Right renal pelvis (tissue), 4 donors: ENCODE data around the gene PITX2. TPM values are rescaled to one million over a fixed set of nuclear protein-coding genes. Genes with fewer than 3 reads are reported as not detected.
A peak's percentile ranks its signal among the peaks of the same experiment; 100 is the strongest.

Experiments used
- DNase-seq, 4 donors: peaks; one replicate each; pipeline ENCODE4 v3.0.0-alpha.2; 2013; ENCODE audit warnings: low read depth in 4 of 4, low spot score in 3 of 4, missing footprints in 1 of 4
- polyA plus RNA-seq, 4 donors: library from polyadenylated mRNA; unstranded; fragments of 120-200 nt; gene quantifications; one replicate each; pipeline ENCODE4 v1.2.1, GENCODE V29; 2013; ENCODE audit not compliant: insufficient read length in 4 of 4

PITX2 gene
- polyA plus RNA-seq, 4 donors, result 2.1 to 2.9 (median 2.7) TPM

DNA sequence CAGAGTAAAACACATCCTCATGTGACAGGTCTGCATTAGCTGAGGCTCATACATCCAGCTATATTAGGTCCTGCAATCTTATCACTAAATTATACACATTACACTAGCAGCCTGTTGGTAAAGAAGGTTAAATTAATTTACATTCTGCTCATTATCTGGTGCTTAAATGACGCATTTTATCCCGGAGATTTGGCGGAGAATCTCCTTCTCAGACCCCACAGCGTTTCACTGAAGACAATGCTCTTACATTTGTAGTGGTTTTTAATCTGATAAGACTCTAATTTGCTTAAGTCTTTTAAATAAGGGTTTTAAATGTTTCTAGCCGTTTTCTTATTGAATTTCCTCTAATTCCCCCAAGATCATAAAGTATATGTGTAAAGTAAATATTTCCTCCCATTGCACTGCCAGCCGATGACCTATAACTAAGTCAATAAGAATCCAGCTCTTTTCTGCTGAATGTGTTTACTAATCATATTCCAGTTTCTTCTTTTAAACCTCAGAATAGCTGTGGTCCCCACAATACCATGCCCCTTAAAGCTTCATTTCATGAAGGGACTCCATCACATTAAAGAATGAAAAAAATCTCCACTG, 2.1 kb upstream of the PITX2 start:
- no peak for DNase-seq

DNA sequence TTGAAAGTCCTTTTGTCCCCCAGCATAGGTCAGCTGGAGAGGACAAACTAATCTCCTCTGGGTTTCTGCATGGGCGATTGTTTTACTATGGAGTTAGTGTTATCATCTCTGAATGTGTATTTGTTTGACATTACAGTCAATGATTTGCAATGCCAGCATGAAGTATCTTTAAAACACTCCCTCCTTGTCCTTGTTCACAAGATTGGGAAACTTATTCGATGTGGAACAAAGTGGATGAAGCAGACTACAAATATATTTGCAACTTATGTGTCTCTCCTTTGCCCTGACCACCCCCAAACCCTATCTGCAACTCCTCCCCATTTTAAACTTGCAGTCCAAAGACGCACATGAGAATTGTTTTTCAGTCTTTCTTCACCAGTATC, 1.5 kb upstream of the PITX2 start:
- DNase-seq, result no peak

DNA sequence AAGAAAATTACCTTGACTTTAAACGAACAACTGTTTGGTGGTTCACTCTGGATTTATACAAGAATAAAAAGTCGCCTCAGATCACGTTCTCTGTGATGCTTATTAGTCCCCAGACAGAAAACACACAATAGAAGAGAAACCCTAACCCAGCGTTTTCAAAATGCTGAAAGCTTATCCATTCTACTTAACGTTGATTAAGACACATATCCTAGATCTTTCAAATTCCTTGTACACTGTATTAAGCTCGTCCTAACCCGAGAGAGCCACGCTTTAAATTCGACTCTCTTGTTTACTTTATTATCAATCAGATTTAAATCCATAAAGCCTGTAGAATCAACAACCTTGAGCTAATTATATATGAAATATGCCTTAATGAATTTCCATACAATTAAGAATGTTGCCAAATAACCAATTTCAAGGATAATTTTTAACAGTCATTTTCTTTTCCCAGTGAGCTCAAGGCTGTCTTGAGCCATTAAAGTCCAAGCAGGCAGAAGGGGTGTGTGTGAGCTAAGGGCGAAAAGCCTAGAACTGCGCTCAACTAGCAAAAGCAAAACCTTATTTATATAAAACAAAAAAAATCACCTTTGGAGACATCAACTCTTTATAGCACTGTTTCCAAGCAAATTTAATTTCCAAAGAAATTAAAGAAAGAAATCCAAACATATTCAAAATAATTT, 981 bp upstream of the PITX2 start:
- DNase-seq, result no peak

DNA sequence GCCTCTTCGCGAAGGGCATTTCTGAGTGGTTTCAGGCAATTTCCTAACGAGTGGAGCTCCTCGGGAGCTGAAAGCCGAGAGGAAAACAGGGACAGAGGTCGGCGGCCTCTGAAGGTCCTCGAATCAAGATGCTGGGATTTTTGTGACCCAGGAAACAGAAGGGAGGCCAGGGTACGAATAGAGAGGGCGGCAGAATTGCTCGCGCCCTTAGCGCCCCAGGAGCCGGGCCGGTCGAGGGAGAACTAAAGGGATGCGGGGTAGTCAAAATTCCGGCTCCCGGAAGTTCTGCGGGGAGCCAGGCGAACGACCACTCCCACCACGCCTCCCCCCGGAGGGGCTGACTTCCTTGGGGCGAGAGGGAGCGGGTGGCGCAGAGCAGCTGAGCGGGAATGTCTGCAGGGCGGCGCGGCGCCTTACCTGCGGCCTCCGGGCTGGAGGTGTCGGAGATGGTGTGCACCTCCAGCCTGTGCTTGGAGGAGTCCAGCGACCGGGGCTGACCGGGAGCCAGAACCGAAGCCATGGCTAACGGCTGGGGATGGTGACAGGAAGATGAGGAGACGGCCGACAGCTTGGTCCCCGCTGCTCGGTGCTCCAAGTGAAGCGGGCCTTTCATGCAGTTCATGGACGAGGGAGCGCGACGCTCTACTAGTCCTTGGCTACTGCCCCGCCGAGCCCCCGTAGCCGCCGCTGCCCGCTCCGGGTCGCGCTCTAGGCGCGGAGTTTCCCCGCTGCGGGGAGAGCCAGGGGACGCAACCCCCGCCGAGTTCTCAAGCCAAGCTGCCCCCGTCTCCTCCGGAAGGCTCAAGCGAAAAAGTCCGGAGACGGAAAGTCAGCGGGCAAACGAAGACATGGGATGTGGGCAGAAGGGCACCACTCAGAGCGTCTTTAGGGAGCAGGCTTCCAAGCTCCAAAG, 782 bp downstream of the PITX2 start:
- no peak for DNase-seq

DNA sequence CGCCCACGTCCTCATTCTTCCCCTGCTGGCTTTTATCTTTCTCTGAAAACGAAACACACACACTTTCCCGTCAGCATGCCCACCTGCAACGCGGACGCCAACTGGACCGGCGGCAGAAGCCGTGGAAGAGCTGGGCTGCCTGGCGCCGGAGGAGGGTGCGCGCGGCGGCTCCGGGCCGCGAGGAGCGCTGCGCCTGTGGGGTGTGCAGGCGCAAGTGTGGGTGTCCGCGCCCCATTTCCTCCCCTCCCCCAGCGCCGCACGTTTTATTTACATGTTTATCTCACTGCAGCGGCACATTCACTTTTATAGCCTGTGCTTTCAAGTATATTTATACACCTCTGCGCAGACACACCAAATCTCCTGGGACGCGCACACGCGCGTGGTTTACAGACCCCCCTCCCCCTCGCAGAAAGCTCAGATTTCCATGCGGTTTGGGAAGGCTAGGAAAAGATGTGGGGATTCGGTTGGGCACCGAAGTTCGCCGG, 1.5 kb downstream of the PITX2 start:
- no peak for DNase-seq

DNA sequence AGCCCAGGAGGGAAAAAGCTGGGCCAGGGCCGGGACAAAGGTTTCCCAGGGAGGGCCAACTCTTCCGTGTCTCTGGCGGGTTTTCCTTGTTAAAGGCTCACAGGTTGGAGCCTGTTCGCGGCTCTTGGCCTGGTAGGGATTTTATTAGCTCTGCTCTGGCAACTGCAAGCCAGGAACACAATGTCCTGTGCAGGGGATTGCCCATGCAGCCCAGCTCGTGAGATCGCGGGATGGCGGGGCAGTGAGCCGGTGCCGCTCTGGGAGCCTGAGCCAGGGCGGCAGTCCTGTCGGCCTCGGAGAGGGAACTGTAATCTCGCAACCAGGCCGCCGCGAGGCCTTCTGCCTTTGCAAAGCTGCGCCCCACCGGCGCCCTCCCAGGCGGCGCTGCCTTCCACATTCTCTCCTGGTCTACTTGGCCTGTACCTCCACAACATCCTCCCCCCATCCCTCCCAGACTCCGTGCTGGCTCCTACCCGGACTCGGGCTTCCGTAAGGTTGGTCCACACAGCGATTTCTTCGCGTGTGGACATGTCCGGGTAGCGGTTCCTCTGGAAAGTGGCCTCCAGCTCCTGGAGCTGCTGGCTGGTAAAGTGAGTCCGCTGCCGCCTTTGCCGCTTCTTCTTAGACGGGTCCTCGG, 2.1 kb downstream of the PITX2 start:
- DNase-seq, result no peak

DNA sequence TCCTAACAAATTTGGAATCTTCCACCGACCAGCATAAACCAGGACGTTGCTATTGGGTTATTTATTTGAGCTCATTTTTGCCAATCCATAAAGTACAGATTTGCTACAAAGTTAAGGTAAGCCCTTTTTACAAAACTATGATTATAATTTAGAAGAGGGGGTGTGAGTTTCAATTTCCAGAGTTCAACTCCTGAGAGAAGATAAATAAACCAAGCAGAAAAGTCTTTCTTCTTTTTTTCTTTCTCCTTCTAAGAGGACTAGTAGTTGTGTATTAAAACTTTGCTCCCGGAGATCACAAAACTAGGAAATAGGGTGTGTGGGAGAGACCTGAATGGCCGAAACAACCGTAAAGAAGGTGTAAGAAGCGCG, 2.6 kb downstream of the PITX2 start:
- no peak for DNase-seq

DNA sequence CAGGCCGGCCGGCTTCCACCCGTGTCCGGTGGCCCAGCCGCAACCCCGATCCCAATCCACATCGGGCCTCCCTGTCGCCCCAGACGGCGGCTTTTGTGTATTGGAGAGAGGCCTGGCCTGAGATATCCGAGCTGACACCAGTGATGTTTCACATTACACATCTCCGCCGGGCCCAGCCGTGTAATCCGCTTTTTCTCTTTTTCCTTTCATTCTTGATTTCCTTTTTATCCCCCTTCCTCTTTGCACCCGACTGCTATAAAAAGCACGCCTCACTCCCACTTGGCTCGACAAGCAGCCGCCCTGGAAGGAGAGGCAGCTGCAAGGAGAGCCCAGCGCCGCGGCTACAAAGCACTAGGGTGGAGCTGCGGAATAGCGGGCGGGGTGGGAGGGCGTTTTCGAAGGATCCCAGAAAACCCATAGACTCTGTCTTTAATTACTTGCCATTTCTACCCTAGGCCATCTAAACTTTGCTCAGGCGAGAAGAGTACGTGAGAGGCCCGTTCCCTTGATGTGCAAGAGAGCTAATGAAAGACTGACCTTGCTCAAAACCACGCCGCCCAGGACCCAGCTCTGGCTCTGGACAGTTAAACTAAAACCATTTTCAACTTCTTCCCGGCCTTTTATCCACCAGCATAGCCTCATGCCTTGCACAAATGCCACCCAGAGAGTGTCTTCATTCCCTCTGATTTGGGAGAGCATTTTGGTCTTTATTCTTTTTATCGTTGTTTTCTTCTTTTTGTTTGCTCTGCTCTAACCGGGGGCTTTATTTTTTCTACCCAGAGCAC, 3.2 kb downstream of the PITX2 start:
- DNase-seq, result peak in 1 of 4 donors; percentile 23

DNA sequence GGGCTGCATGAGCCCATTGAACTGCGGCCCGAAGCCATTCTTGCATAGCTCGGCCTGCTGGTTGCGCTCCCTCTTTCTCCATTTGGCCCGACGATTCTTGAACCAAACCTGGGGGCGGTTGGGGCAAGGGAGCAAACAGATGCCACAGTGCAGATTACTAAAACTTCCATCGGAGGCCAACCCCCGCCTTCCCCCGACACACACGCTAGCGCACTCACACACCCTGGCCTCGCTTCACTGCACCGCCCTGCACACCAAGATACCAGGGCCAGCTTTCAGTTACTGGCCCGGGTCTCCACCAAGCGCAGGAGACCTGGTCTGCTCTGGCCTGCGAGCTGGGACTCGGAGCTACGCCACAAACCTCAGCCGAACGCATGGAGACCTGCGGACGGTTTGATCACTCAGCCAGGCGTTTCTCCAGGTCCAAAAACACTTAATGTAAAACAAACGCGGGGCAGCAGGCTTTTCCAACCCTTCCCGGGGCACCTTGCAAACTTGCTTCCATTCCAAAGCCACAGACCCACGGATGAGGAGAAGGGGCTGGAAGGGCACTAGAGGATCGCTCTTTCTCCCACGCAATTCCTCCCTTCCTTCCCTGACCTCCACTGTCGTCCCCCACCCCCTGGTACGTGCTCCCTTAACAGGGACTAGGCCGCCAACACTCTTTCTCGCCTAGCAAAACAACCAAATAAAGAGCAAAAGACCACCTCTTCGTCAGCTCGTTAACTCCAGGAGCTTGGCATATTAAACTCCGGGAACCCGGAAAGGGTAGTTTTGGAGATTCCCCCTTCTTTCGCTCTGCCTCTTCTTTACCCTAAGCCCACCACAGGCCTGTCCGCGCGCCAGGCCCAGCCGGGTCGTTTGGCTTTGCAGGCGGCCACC, 4.1 kb downstream of the PITX2 start:
- peak in 1 of 4 donors; percentile 13 for DNase-seq

DNA sequence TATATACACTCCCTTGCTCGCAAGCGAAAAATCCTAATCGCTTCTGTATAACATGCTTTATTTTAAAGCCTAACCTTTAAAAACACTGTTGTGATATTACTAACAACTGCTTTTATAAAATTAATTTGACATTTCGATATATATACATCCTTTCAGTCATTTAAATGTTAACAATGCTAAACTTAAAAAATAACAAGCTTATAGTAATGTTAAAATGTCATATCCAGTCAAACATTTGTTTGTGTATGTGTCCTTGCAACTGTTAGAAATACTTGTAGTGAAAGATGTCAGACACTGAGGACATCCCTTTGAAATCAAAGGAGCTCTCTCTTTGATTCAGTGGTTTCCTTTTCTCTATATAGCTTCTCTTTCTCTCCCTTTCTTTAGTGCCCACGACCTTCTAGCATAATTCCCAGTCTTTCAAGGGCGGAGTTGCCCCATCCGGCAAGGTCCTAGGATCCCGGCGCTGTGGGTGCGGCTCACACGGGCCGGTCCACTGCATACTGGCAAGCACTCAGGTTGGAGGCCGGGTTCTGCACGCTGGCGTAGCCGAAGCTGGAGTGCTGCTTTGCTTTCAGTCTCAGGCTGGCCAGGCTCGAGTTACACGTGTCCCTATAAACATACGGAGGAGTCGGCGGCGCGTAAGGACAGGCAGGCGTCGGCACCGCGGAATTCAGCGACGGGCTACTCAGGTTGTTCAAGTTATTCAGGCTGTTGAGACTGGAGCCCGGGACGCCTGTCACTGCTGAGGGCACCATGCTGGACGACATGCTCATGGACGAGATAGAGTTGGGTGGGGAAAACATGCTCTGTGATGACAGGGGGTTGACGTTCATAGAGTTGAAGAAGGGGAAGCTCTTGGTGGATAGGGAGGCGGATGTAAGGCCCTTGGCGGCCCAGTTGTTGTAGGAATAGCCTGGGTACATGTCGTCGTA, 5.0 kb downstream of the PITX2 start:
- DNase-seq, result peak in 1 of 4 donors; percentile 20

DNA sequence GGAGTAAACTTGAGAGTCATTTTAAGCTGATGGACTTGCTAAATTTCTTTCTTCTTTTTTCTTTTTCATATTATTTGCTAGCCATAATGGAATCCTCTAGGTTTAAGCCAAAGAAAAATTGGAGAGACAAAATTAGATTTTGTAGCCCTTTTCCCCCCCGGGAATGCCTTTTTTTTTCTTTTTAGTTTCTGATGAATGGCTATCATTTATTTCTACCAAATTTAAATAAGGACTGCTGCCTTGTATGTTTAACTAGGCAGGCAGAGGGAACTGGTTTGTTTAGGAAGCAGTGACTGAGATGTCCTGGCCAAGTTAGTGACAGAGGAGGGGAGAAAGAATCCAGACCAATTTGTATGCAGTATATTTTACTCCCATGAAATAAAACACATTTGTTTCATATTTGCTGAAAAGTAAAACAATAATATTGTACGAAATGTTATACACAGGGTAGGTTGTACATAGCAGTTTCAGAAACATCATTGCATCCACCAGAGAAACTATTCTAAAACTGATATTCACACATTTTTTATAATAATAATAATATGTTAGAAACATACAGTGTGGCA, 5.7 kb downstream of the PITX2 start:
- peak in 1 of 4 donors; percentile 3 for DNase-seq

DNA sequence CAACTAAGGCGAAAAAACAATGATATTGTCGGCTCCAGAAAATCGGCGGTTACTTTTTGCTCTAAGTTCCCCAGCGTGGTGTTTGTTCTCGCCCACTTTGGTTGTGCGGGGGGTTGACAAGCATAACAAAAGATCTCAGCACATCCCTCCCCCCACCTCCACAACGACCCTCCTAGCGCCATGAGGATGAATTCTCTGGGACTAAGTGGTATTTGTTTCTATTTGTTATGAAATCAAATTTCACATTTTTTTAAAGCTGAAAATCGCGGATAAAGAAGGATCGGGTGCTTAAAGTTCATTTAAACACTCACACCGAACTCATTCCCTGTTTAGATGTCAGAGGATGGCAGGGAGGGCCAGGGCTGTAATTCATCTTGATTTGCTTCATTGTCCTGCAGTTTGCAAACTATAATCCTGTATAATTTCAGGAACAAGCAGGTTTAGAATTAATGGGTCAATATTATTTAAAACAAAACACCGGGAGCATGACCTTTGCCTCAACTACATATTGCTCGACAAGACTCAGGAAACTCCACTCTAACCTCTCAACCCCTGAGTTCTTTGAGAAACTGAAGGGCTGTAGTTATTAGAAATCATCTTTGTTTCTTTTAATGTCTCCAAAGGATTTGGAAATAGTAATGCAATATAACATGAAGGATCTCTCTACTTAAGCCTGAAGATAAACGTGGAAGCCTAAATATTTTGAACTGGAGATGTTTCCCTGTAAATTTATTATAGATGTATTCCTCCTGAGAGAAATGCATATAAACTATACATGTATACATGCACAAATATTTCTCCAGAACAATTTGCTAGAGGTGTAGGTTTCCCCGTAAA, 6.4 kb downstream of the PITX2 start:
- DNase-seq, result peak in 1 of 4 donors; percentile 15

DNA sequence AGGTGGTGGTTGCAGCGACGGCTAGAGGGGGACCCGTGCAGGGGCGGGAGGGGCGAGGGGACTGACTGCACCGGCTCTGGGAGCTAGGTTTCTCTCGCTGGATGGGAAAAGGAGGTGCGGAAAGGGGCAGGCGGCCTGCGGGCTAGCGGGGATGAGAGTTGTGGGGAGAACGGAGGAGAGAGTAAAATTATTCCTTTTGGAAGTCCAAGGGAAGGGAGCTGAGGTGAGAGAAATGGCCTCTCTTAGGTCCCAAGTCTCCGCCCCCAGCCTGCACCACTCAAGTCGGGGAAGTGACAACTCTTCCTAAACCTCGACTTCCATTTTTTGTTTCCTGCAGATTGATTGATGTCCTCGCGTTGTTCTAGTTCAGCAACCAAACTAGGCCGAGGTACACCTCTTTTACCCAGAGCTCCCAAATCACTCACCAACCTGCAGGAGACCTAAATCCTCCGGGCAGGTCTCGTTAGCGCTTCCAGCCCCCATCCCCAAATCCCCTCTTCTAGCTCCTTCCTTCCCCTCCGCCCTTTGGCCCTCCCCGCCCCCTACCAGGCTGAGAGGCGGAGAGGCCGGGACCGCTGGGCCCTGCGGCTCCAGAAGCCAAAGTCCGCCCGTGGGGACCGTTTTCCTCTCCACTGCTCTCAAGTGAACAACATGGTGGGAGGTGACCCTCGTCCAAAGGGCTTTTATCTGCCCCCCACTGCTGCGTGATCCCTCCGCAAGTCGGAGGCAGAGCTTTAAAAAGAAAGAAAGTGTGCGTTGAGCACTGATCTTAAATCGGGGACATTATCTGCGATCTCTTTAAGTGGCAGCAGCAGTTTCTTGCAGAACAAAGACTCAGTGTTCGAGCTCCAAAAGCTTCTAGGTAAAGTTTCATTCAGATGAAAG, 7.3 kb downstream of the PITX2 start:
- DNase-seq, result peak in 1 of 4 donors; percentile 34

DNA sequence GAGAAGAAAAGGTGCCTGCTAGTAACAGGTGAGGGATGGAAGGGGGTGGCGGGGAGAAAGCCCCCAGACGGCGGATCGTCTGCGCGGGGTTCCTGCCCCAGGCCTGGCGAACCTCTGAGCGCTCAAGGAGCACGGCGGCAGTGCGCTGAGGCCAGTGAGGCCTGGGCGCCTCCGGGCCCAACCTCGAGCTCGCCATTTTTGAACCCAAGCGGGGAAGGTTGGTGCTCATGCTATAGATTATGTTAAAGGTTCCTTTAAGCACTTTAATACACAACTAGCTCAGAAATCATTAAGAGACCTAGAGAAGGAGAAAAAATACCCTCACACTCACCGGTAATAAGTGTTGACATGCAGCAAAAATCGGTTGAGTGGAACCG, 7.9 kb downstream of the PITX2 start:
- DNase-seq, result peak in 1 of 4 donors; percentile 12

DNA sequence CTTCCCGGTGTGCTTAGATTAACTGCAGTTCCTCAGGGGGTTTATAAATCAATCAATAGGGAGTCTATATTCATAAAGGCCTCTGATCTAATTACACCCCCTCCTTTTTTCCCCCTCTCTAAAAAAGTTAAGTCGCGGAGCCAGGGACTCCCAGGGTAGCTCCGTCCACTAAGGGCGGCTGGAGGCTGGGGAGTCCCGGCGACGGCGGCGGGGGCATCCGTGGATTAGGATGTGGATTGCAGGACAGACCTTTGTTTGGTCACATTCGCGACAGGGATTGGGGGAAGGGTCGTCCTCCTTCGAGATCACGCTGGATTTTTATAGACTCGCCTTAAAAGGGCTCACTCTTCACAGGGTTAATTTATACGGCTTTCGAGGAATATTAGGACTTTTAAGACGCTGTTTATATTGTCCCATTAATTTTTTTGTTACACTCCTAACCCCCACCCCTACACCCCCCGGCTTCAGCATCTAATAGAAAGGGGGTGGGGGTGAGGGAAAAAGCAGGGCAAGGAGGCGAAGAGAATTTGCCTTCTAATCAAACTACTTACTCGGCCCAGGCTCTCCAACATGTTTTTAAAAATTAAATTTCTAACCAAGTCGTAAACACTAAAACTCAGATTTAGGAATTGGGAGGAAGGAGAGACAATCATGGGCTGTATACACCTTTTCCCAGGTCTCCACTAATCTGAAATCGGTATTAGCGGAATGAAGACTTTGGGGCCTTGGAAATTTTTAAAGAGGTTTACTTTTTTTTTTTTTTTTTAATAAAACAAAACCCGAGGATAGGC, 8.5 kb downstream of the PITX2 start:
- peak in 1 of 4 donors; percentile 10 for DNase-seq
